ENCODE results near the gene PTCD2. TPM values are rescaled to one million over a fixed set of nuclear protein-coding genes. Genes with fewer than 3 reads are reported as not detected.

PTCD2 gene
- total RNA-seq, 4 donors from 2014 or later = 1.5 to 9.5 (median 2.9) TPM

DNA sequence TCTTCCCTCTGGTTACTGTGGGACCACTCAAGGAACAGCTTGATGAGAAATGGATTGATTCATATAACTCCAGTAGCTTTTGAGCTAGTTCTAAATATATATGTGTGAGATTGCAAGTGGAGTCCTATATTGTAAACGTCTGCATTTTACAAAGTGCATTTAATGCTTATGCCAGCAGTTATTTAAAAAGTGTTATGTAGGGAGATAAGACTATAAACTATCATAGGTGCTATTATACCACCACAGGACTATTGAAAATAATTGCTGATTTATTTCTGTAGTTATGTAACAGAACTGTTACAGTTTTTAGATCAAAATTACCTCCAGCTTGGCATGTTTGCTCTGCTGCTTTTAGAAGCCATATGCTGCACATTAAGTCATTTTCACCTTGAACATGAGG is 36.2 kb downstream of the PTCD2 start:
- 88 to 93% methylated on average over 1 of the region's 1 CpG for WGBS, 2 donors (ENCODE audit: low coverage in 1 of 2)
- H3K4me3 ChIP-seq = no peak overlapping the region
- TF ChIP-seq POLR2A (IDR thresholded peaks at IDR 0.05) (no peak), EP300 (IDR thresholded peaks at IDR 0.05; ENCODE audit: low read depth) (no peak), POLR2AphosphoS5 (IDR thresholded peaks at IDR 0.05) (no peak)
- TF ChIP-seq, protein P1, sequence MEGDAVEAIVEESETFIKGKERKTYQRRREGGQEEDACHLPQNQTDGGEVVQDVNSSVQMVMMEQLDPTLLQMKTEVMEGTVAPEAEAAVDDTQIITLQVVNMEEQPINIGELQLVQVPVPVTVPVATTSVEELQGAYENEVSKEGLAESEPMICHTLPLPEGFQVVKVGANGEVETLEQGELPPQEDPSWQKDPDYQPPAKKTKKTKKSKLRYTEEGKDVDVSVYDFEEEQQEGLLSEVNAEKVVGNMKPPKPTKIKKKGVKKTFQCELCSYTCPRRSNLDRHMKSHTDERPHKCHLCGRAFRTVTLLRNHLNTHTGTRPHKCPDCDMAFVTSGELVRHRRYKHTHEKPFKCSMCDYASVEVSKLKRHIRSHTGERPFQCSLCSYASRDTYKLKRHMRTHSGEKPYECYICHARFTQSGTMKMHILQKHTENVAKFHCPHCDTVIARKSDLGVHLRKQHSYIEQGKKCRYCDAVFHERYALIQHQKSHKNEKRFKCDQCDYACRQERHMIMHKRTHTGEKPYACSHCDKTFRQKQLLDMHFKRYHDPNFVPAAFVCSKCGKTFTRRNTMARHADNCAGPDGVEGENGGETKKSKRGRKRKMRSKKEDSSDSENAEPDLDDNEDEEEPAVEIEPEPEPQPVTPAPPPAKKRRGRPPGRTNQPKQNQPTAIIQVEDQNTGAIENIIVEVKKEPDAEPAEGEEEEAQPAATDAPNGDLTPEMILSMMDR (IDR thresholded peaks at IDR 0.05) = no peak
- DNase-seq = no peak
- H3K9me3 ChIP-seq = no peaks in the 10 kb centered on the region
- H3K4me1 ChIP-seq = no peaks in the 10 kb centered on the region
- no peaks in the 10 kb centered on the region for H3K36me3 ChIP-seq
- no peaks in the 10 kb centered on the region for H3K27me3 ChIP-seq
- no peak overlapping the region for H3K27ac ChIP-seq
- in situ Hi-C loops (cut with MboI; ENCODE audit: low pct_ligation_motif_present in 1 of 4, low pct_unique_long_range_greater_than_20kb in 1 of 4, low sequenced_read_pairs in 3 of 4) (loop anchor here in 3 of 4 donors (10.0 to 25.0 kb wide), 2 partner anchors 168 to 456 kb away; partner anchors contain the start of gene TNPO1 (in 2 of the 3)), intact Hi-C loops (cut with DNase I; ENCODE audit: low total_unique reads) (no loop called here)

DNA sequence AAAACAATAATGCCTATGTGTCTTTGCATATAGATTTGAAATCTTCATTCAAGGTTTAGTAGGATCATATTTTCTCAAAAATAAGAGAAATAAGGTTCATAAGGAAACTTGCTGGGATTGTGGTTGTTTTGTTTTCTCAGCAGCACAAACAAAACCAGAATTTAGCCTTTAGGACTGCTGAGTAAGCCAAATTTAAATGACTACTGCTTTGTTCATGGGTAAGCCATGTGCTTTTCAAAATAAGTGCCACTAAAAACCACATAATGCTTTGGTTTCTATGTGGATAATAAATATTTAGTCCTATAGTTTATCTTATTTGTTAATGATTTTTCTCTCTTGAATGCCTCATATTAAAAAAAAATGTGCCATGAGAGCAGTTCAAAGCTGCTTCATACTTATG is 38.8 kb downstream of the PTCD2 start:
- no peaks in the 10 kb centered on the region for H3K36me3 ChIP-seq
- intact Hi-C loops (cut with DNase I; ENCODE audit: low total_unique reads) (no loop called here), in situ Hi-C loops (cut with MboI; ENCODE audit: low pct_ligation_motif_present in 1 of 4, low pct_unique_long_range_greater_than_20kb in 1 of 4, low sequenced_read_pairs in 3 of 4) (loop anchor here in 3 of 4 donors (10.0 to 25.0 kb wide), 2 partner anchors 166 to 453 kb away; partner anchors contain the start of gene TNPO1 (in 2 of the 3))
- TF ChIP-seq, protein P1 (IDR thresholded peaks at IDR 0.05) = no peak
- TF ChIP-seq POLR2AphosphoS5 (IDR thresholded peaks at IDR 0.05) = no peak
- no peak for TF ChIP-seq EP300 (IDR thresholded peaks at IDR 0.05; ENCODE audit: low read depth)
- TF ChIP-seq POLR2A (IDR thresholded peaks at IDR 0.05) = no peak
- no peak overlapping the region for H3K27ac ChIP-seq
- DNase-seq = no peak
- no peaks in the 10 kb centered on the region for H3K27me3 ChIP-seq
- H3K9me3 ChIP-seq = no peaks in the 10 kb centered on the region
- H3K4me1 ChIP-seq = no peaks in the 10 kb centered on the region
- H3K4me3 ChIP-seq = no peak overlapping the region

DNA sequence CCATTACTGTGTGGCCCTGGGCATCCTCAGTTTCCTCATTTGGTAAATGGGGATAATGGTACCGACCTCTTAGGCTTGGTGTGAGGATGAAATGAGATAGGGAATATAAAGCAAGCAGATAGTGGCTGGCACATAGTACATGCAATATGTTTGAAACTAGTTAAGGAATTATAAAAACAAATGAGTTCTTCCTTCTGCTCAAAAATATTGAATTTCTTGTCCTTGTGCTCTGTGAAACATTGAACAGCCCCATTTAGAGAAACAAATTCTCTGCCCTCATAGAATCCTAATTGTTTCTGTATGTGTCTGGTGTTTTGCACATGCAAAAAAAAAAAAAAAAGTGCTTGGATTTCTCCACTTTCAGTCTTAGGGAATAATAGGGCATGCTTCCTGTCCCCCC is 39.7 kb downstream of the PTCD2 start:
- Histone ChIP-seq H3K27ac (no peak overlapping the region), H3K36me3 (no peaks in the 10 kb centered on the region), H3K4me3 (no peak overlapping the region), H3K9me3 (no peaks in the 10 kb centered on the region), H3K27me3 (no peaks in the 10 kb centered on the region), H3K4me1 (no peaks in the 10 kb centered on the region)
- in situ Hi-C loops (cut with MboI; ENCODE audit: low pct_ligation_motif_present in 1 of 4, low pct_unique_long_range_greater_than_20kb in 1 of 4, low sequenced_read_pairs in 3 of 4) = loop anchor here in 3 of 4 donors (10.0 to 25.0 kb wide), 2 partner anchors 165 to 452 kb away; partner anchors contain the start of gene TNPO1 (in 2 of the 3)
- 90 to 100% methylated on average over 1 of the region's 1 CpG for WGBS, 2 donors (ENCODE audit: low coverage in 1 of 2)
- intact Hi-C loops (cut with DNase I; ENCODE audit: low total_unique reads) = loop anchor here (5.0 to 10.0 kb wide), 2 partner anchors 165 to 522 kb away; no protein-coding TSS in a partner anchor
- TF ChIP-seq EP300 (IDR thresholded peaks at IDR 0.05; ENCODE audit: low read depth) (no peak), POLR2AphosphoS5 (IDR thresholded peaks at IDR 0.05) (no peak), POLR2A (IDR thresholded peaks at IDR 0.05) (no peak)
- TF ChIP-seq, protein P1 (IDR thresholded peaks at IDR 0.05) = no peak
- no peak for DNase-seq

DNA sequence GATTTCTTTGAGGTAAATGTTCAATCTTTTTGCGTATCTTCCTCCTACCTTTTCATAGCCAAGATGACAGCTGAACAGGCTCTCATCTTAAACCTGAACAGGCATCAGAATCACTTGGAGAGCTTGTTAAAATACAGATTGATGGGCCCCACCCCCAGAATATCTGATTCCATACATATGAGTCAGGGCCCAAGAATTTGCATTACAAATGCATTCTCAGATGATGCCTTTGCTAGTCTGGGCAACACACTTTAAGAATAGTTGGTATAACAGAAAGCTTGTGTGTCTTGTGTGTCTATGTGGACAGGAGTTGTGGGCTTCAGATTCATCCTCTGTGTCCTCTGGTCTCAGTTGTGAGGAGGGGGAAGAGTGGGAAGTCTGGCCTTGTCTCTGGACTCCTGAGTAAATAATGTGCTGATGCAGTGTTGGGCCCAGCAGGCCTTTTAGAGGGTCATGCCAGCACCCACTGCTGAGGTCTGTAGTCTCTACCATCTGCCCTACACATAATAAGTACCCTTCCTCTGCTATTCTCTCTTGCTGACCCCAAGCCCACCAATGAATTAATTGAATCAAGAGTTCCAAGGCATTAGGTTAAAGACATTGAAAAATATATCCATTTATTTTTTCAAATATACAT is 43.1 kb downstream of the PTCD2 start:
- H3K4me1 ChIP-seq = peaks cover 0 to 8% (median 0%) of the 10 kb centered on the region in 4 donors
- 96 to 100% methylated on average over 1 of the region's 1 CpG for WGBS, 2 donors (ENCODE audit: low coverage in 1 of 2)
- no peaks in the 10 kb centered on the region for H3K27me3 ChIP-seq
- TF ChIP-seq POLR2A (IDR thresholded peaks at IDR 0.05) (no peak), EP300 (IDR thresholded peaks at IDR 0.05; ENCODE audit: low read depth) (no peak), POLR2AphosphoS5 (IDR thresholded peaks at IDR 0.05) (no peak)
- TF ChIP-seq, protein P1 (IDR thresholded peaks at IDR 0.05) = no peak
- intact Hi-C loops (cut with DNase I; ENCODE audit: low total_unique reads) (loop anchor here (5.0 to 10.0 kb wide), 2 partner anchors 162 to 519 kb away; no protein-coding TSS in a partner anchor), in situ Hi-C loops (cut with MboI; ENCODE audit: low pct_ligation_motif_present in 1 of 4, low pct_unique_long_range_greater_than_20kb in 1 of 4, low sequenced_read_pairs in 3 of 4) (loop anchor here in 2 of 4 donors (25.0 kb wide), 1 partner anchor 449 kb away; the partner anchor contains the start of gene TNPO1 (in 2 of the 2))
- H3K36me3 ChIP-seq = no peaks in the 10 kb centered on the region
- no peaks in the 10 kb centered on the region for H3K9me3 ChIP-seq
- H3K27ac ChIP-seq = no peak overlapping the region
- no peak for DNase-seq
- no peak overlapping the region for H3K4me3 ChIP-seq
